Measurements from ENCODE around the gene MNT.

DNA sequence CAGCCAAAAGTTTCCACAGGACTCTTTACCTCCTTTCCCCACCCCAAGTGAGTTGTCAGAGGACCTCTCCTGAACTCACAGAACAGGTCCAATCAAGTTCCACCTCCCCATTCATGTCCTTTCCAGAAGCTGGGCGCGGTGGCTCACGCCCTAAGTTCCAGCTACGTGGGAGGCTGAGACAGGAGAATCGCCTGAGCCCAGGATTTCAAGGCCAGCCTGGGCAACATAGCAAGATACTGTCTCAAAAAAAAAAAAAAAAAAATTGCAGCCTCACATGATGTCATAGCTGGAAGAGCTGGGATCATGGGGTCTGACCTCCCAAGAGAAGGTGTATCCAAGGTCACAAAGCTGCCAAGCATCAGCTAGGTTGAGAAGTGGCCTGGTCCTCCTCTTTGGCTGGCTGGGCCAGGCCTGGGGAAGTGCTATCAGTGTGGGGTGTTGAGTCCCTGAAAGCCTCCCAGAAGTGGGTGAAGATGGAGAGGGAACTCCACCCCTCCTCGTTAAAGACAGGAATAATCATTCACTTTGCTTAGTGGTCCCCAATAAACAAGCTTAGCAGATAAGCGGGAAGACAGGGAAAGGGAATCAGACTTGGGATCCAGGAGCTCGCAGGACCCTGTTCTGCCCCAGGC lies 5.5 kb upstream of the MNT start:
- TF ChIP-seq, protein P1, sequence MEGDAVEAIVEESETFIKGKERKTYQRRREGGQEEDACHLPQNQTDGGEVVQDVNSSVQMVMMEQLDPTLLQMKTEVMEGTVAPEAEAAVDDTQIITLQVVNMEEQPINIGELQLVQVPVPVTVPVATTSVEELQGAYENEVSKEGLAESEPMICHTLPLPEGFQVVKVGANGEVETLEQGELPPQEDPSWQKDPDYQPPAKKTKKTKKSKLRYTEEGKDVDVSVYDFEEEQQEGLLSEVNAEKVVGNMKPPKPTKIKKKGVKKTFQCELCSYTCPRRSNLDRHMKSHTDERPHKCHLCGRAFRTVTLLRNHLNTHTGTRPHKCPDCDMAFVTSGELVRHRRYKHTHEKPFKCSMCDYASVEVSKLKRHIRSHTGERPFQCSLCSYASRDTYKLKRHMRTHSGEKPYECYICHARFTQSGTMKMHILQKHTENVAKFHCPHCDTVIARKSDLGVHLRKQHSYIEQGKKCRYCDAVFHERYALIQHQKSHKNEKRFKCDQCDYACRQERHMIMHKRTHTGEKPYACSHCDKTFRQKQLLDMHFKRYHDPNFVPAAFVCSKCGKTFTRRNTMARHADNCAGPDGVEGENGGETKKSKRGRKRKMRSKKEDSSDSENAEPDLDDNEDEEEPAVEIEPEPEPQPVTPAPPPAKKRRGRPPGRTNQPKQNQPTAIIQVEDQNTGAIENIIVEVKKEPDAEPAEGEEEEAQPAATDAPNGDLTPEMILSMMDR (IDR thresholded peaks at IDR 0.05 in 8 of 11, conservative IDR thresholded peaks at IDR 0.05 in 3 of 11), result no peak
- TF ChIP-seq POLR2AphosphoS5 (IDR thresholded peaks at IDR 0.05), result no peak

All from spleen (tissue), 7 donors.